Fibroblast of villous mesenchyme (primary cell): Measurements from ENCODE around the gene KLRC1. TPM values are rescaled to one million over a fixed set of nuclear protein-coding genes. Genes with fewer than 3 reads are reported as not detected.
"Not testable (repeated sequence)": the region's sequence is repeated elsewhere in the genome, so short reads cannot be mapped to it uniquely, and the experiment has no call there.

Experiments
- DNase-seq: peaks from one replicate; pipeline ENCODE4 v3.0.0-alpha.2; 2010; ENCODE audit warnings: low read depth
- H3K4me3 ChIP-seq: 2 replicates; pipeline ENCODE4 v1.5.1; 2011; ENCODE audit warnings: low read depth, mild to moderate bottlenecking, low read length
- total RNA-seq: library from RNA; depleted of rRNA; stranded (reverse); fragments of >200 nt; gene quantifications from 2 replicates; pipeline ENCODE4 v1.2.3, GENCODE V29; 2012
- TF ChIP-seq, protein P1 (sequence below): IDR thresholded peaks from 2 replicates; pipeline ENCODE4 v1.5.1; 2012; ENCODE audit warnings: low read depth, mild to moderate bottlenecking, low read length; ENCODE audit not compliant: insufficient read depth

The KLRC1 gene
- total RNA-seq, 1 donor, result not detected

DNA sequence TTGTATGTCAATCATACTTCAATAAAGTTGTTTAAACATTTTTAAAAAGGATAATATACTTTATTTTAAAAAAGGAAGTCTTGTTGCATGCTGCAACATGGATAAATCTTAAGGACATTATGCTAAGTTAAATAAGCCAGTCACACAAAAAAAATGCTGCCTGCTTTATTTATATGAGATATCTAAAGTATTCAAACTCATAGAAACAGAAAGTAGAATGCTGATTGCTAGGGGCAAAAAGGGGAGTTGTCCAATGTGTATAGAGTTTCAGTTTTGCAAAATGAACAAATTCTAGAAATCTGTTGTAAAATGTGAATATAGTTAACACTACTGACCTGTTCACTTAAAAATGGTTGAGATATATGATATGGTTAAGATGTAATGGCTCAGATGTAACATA, 52.3 kb downstream of the KLRC1 start:
- no peak for DNase-seq
- H3K4me3 ChIP-seq, result no peak overlapping the region
- TF ChIP-seq, protein P1, sequence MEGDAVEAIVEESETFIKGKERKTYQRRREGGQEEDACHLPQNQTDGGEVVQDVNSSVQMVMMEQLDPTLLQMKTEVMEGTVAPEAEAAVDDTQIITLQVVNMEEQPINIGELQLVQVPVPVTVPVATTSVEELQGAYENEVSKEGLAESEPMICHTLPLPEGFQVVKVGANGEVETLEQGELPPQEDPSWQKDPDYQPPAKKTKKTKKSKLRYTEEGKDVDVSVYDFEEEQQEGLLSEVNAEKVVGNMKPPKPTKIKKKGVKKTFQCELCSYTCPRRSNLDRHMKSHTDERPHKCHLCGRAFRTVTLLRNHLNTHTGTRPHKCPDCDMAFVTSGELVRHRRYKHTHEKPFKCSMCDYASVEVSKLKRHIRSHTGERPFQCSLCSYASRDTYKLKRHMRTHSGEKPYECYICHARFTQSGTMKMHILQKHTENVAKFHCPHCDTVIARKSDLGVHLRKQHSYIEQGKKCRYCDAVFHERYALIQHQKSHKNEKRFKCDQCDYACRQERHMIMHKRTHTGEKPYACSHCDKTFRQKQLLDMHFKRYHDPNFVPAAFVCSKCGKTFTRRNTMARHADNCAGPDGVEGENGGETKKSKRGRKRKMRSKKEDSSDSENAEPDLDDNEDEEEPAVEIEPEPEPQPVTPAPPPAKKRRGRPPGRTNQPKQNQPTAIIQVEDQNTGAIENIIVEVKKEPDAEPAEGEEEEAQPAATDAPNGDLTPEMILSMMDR, result no peak

DNA sequence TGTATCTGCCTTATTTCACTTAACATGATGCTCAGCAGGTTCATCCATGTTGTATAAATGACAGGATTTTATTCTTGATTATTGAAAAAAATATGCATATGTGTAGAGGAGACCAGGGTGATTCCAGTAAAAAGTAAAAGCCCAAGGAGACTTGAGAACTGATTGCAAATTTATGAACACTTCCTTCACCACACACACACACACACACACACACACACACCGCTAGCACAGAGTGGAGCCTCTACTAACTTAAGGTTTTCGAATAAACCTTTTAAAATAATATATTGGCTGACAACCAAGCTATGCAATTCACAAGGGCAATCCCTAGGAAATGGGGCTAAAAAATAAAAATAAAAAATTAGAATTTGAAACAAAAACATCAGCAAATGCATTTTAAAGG, 55.0 kb downstream of the KLRC1 start:
- H3K4me3 ChIP-seq, result no peak overlapping the region
- DNase-seq, result no peak
- TF ChIP-seq, protein P1, result no peak

DNA sequence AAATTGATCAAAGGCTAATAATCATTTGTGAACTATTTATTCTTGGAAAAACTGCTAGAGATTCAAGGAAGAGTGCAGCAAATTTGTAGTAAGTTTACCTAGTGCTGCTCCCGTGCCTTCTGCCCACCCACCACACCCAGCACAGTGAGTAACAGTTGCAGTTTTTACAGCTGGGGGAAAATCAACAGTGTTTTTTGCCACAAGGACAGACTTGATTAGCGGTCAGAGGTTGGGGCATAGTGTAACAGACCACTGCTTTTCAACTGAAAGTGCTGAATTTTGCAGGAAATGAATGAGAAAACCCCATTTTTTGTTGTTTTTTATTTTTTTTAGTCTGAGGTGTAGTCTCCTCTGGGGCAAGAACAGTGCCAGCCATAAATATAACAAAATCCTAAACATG, 55.9 kb downstream of the KLRC1 start:
- no peak for DNase-seq
- no peak overlapping the region for H3K4me3 ChIP-seq
- TF ChIP-seq, protein P1, result no peak

DNA sequence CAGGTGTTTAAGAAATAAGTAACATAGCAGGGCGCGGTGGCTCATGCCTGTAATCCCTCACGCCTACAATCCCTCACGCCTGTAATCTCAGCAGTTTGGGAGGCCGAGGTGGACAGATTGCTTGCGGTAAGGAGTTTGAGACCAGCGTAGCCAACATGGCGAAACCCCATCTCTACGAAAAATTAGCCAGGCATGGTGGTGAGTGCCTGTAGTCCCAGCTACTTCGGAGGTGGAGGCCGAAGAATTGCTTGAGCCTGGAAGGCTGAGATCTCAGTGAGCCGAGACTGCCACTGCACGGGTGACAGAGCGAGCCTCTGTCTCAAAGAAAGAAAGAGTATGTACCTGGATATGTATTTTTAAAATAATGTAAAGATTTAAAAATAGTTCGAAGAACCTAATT, 57.0 kb downstream of the KLRC1 start:
- not testable (repeated sequence) for DNase-seq, H3K4me3 ChIP-seq

Other genes with a start within 250 kb of the KLRC1 start
- 61.2 and 131 TPM in 2 replicates for gene GABARAPL1, start 240.5 kb downstream of the KLRC1 start, total RNA-seq
- under 0.01 and 0.86 TPM in 2 replicates for gene KLRD1, start 145.5 kb downstream of the KLRC1 start, total RNA-seq
- not detected in 2 replicates for gene KLRK1, start 63.3 kb downstream of the KLRC1 start, total RNA-seq
- not detected in 2 replicates for gene KLRC4, start 43.6 kb downstream of the KLRC1 start, total RNA-seq
- not detected in 2 replicates for gene KLRC3, start 32.8 kb downstream of the KLRC1 start, total RNA-seq
- gene KLRC2, start 17.4 kb downstream of the KLRC1 start, total RNA-seq, result not detected in 2 replicates
- gene EIF2S3B, start 52.5 kb upstream of the KLRC1 start, total RNA-seq, result 3.5 and 9.5 TPM in 2 replicates
- 19.3 and 20.3 TPM in 2 replicates for gene MAGOHB, start 160.2 kb upstream of the KLRC1 start, total RNA-seq
- gene STYK1, start 220.7 kb upstream of the KLRC1 start, total RNA-seq, result under 0.01 and 0.86 TPM in 2 replicates